DOHH2 (cell line): ENCODE data around the gene RP2.

Experiments
- H3F3A ChIP-seq: fragments of 200-600 bp; sonication (generic), shearing (Covaris generic); 2 replicates; pipeline ENCODE4 v1.6.0; 2016; ENCODE audit warnings: antibody characterized with exemption, mild to moderate bottlenecking; ENCODE audit not compliant: control insufficient read depth, insufficient read depth
- H3K27ac ChIP-seq: fragments of 200-600 bp; sonication (generic); 2 replicates; pipeline ENCODE4 v1.5.1; 2014; ENCODE audit warnings: low read depth, mild to moderate bottlenecking, low read length, moderate library complexity
- H3K27me3 ChIP-seq: fragments of 200-600 bp; sonication (generic); 2 replicates; pipeline ENCODE4 v1.6.1; 2014; ENCODE audit warnings: mild to moderate bottlenecking, low read length, mixed read lengths; ENCODE audit not compliant: control insufficient read depth
- H3K36me3 ChIP-seq: fragments of 200-600 bp; sonication (generic); 2 replicates; pipeline ENCODE4 v1.6.1; 2014; ENCODE audit warnings: mild to moderate bottlenecking, low read length, moderate library complexity, mixed read lengths; ENCODE audit not compliant: control insufficient read depth
- H3K4me1 ChIP-seq: fragments of 200-600 bp; sonication (generic); 2 replicates; pipeline ENCODE4 v1.6.1; 2014; ENCODE audit warnings: mild to moderate bottlenecking, low read length, mixed read lengths; ENCODE audit not compliant: control insufficient read depth
- H3K4me2 ChIP-seq: fragments of 200-600 bp; sonication (generic); 2 replicates; pipeline ENCODE4 v1.6.0; 2014; ENCODE audit warnings: mild to moderate bottlenecking, low read length, moderate library complexity
- H3K4me3 ChIP-seq: fragments of 200-600 bp; sonication (generic); 2 replicates; pipeline ENCODE4 v1.5.1; 2014; ENCODE audit warnings: mild to moderate bottlenecking, low read length, mixed read lengths
- H3K79me2 ChIP-seq: fragments of 200-600 bp; sonication (generic); 2 replicates; pipeline ENCODE4 v1.6.1; 2014; ENCODE audit warnings: mild to moderate bottlenecking, low read length, mixed read lengths; ENCODE audit not compliant: control insufficient read depth
- H3K9me2 ChIP-seq: fragments of 200-600 bp; sonication (generic); replicated peaks from 2 replicates; pipeline ENCODE4 v1.6.1; 2014; ENCODE audit warnings: mild to moderate bottlenecking, low read length, mixed read lengths; ENCODE audit not compliant: control insufficient read depth
- H3K9me3 ChIP-seq: fragments of 200-600 bp; sonication (generic); 2 replicates; pipeline ENCODE4 v1.6.1; 2014; ENCODE audit warnings: antibody characterized with exemption, low read length, mixed read lengths; ENCODE audit not compliant: control insufficient read depth, insufficient read depth
- H4K20me1 ChIP-seq: fragments of 200-600 bp; sonication (generic); 2 replicates; pipeline ENCODE4 v1.6.0; 2014; ENCODE audit warnings: low read depth, mild to moderate bottlenecking, antibody characterized with exemption, low read length, moderate library complexity; ENCODE audit not compliant: control insufficient read depth, insufficient read depth
- CTCF ChIP-seq: fragments of 200-600 bp; sonication (generic); IDR thresholded peaks from one replicate; pipeline ENCODE4 v1.5.1; 2014; ENCODE audit warnings: antibody characterized with exemption, mild to moderate bottlenecking, low read depth, low read length; ENCODE audit not compliant: poor library complexity, severe bottlenecking
- EZH2phosphoT487 ChIP-seq: fragments of 200-600 bp; sonication (generic); IDR thresholded peaks from 2 replicates; pipeline ENCODE4 v1.6.1; 2017; ENCODE audit warnings: borderline replicate concordance, mild to moderate bottlenecking, antibody characterized with exemption, low read length, moderate library complexity, mixed read lengths

RP2 gene

GRCh38 chrX:46841346-46841745 is 4.5 kb downstream of the RP2 start:
- peak overlapping the region; percentile 60 for H3K27ac ChIP-seq

GRCh38 chrX:46844913-46845312 is 8.1 kb downstream of the RP2 start:
- Histone ChIP-seq H4K20me1 (no peaks in the 10 kb centered on the region), H3F3A (no peaks in the 10 kb centered on the region), H3K4me1 (peaks cover 17% of the 10 kb centered on the region), H3K27me3 (no peaks in the 10 kb centered on the region), H3K79me2 (peaks cover 91% of the 10 kb centered on the region), H3K9me2 (no peaks in the 10 kb centered on the region), H3K9me3 (no peaks in the 10 kb centered on the region), H3K4me3 (no peak overlapping the region), H3K36me3 (no peaks in the 10 kb centered on the region), H3K4me2 (no peak overlapping the region), H3K27ac (no peak overlapping the region)
- no peak for TF ChIP-seq CTCF
- no peak for TF ChIP-seq EZH2phosphoT487

More at GRCh38 chrX:46841346-46841745, 4.5 kb downstream of the RP2 start:
- no peak for TF ChIP-seq EZH2phosphoT487
- no peak for TF ChIP-seq CTCF
- Histone ChIP-seq H3F3A (peaks cover 7% of the 10 kb centered on the region; the same call in 1 of the 2 replicates), H3K27me3 (no peaks in the 10 kb centered on the region), H3K4me1 (peaks cover 28% of the 10 kb centered on the region), H3K9me3 (no peaks in the 10 kb centered on the region), H3K4me2 (peak overlapping the region; percentile 82), H3K4me3 (peak overlapping the region; percentile 67), H4K20me1 (no peaks in the 10 kb centered on the region), H3K79me2 (peaks cover 88% of the 10 kb centered on the region), H3K9me2 (no peaks in the 10 kb centered on the region), H3K36me3 (no peaks in the 10 kb centered on the region; the same call in 1 of the 2 replicates)

GRCh38 chrX:46849933-46850332 is 13.1 kb downstream of the RP2 start:
- Histone ChIP-seq H3K9me2 (no peaks in the 10 kb centered on the region), H3K4me1 (no peaks in the 10 kb centered on the region), H4K20me1 (no peaks in the 10 kb centered on the region), H3K4me3 (no peak overlapping the region), H3K27me3 (no peaks in the 10 kb centered on the region), H3K27ac (no peak overlapping the region), H3K79me2 (peaks cover 69% of the 10 kb centered on the region), H3K4me2 (no peak overlapping the region), H3F3A (no peaks in the 10 kb centered on the region), H3K9me3 (no peaks in the 10 kb centered on the region), H3K36me3 (peaks cover 8% of the 10 kb centered on the region; the same call in 1 of the 2 replicates)
- TF ChIP-seq CTCF: no peak
- TF ChIP-seq EZH2phosphoT487: no peak
